HepG2 (cell line): Measurements from ENCODE around the gene ANKS4B. TPM values are rescaled to one million over a fixed set of nuclear protein-coding genes. Genes with fewer than 3 reads are reported as not detected.

Source experiments
- CC2D1A ChIP-seq: sonication (generic); formaldehyde crosslinking; IDR thresholded peaks from 2 replicates; pipeline ENCODE4 v1.8.1; 2023; ENCODE audit warnings: mild to moderate bottlenecking, missing genetic modification reagents
- CHCHD3 ChIP-seq: sonication (generic); formaldehyde crosslinking; IDR thresholded peaks from 2 replicates; pipeline ENCODE4 v1.8.0; 2022; ENCODE audit warnings: mild to moderate bottlenecking, missing genetic modification reagents, moderate library complexity
- HOMEZ ChIP-seq: IDR thresholded peaks from 2 replicates; pipeline ENCODE4 v1.6.1; 2016; ENCODE audit warnings: low read depth
- JDP2 ChIP-seq: sonication (generic); formaldehyde crosslinking; IDR thresholded peaks from 2 replicates; pipeline ENCODE4 v1.8.1; 2022; ENCODE audit warnings: missing genetic modification reagents, borderline replicate concordance
- RBM39 ChIP-seq: fragments of 200-400 bp; formaldehyde crosslinking; IDR thresholded peaks from one replicate; pipeline ENCODE4 v1.6.1; 2018; ENCODE audit warnings: antibody characterized with exemption, mild to moderate bottlenecking, low read depth, low read length; ENCODE audit not compliant: poor library complexity, severe bottlenecking
- SOX13 ChIP-seq, 3 experiments: fragments of 450-650 bp in 1 of 3; sonication (generic) in 1 of 3; formaldehyde crosslinking in 1 of 3; IDR thresholded peaks in 2 of 3; conservative IDR thresholded peaks in 1 of 3; 2 replicates each; pipeline versions ENCODE4 v1.5.0 to v1.6.1; 2016 to 2020; ENCODE audit warnings: antibody characterized with exemption in 1 of 3, mild to moderate bottlenecking in 1 of 3, missing compliant biosample characterization in 1 of 3, missing genetic modification reagents in 1 of 3, moderate library complexity in 1 of 3
- SP4 ChIP-seq: sonication (generic); formaldehyde crosslinking; IDR thresholded peaks from 2 replicates; pipeline ENCODE4 v1.8.1; 2023; ENCODE audit warnings: mild to moderate bottlenecking, missing genetic modification reagents
- TBP ChIP-seq: sonication (generic); formaldehyde crosslinking; IDR thresholded peaks from 2 replicates; pipeline ENCODE4 v1.5.0; 2020; ENCODE audit warnings: missing genetic modification reagents
- TCF7L2 ChIP-seq: IDR thresholded peaks from 2 replicates; pipeline ENCODE4 v1.6.1; 2011; ENCODE audit warnings: mild to moderate bottlenecking, low read depth, low read length, moderate library complexity
- ZBED4 ChIP-seq: sonication (generic); formaldehyde crosslinking; IDR thresholded peaks from 2 replicates; pipeline ENCODE4 v1.4.0; 2020; ENCODE audit warnings: missing genetic modification reagents, borderline replicate concordance
- ZFP36L1 ChIP-seq: sonication (generic); formaldehyde crosslinking; IDR thresholded peaks from 2 replicates; pipeline ENCODE4 v1.8.0; 2022; ENCODE audit warnings: mild to moderate bottlenecking, missing genetic modification reagents, moderate library complexity
- ZFP62 ChIP-seq: sonication (generic); formaldehyde crosslinking; IDR thresholded peaks from 2 replicates; pipeline ENCODE4 v1.4.0; 2020; ENCODE audit warnings: missing genetic modification reagents
- ZNF101 ChIP-seq: sonication (generic); formaldehyde crosslinking; IDR thresholded peaks from 2 replicates; pipeline ENCODE4 v1.4.0; 2020; ENCODE audit warnings: mild to moderate bottlenecking, low read depth, missing genetic modification reagents, borderline replicate concordance
- ZNF333 ChIP-seq: sonication (generic); formaldehyde crosslinking; IDR thresholded peaks from 2 replicates; pipeline ENCODE4 v1.4.0; 2020; ENCODE audit warnings: mild to moderate bottlenecking, missing genetic modification reagents, borderline replicate concordance
- ZNF546 ChIP-seq: sonication (generic); formaldehyde crosslinking; conservative IDR thresholded peaks from 2 replicates; pipeline ENCODE4 v1.8.1; 2023; ENCODE audit warnings: mild to moderate bottlenecking, missing genetic modification reagents
- ZNF569 ChIP-seq: sonication (generic); formaldehyde crosslinking; IDR thresholded peaks from 2 replicates; pipeline ENCODE4 v1.5.0; 2020; ENCODE audit warnings: mild to moderate bottlenecking, missing genetic modification reagents, moderate library complexity, borderline replicate concordance
- ZNF687 ChIP-seq: sonication (generic); formaldehyde crosslinking; IDR thresholded peaks from 2 replicates; pipeline ENCODE4 v1.5.1; 2020; ENCODE audit warnings: mild to moderate bottlenecking, missing genetic modification reagents, moderate library complexity
- ZNF749 ChIP-seq: sonication (generic); formaldehyde crosslinking; IDR thresholded peaks from 2 replicates; pipeline ENCODE4 v1.8.0; 2022; ENCODE audit warnings: mild to moderate bottlenecking, missing genetic modification reagents, moderate library complexity, borderline replicate concordance
- polyA plus RNA-seq, 8 experiments: library from polyadenylated mRNA; depleted of rRNA in 3 of 8; stranded (reverse) in 7 of 8; unstranded in 1 of 8; fragments of >200 nt; fragmentation: Illumina TruSeq in 4 of 8; extraction: Trizol in 4 of 8; gene quantifications; 2 replicates each; pipeline versions ENCODE4 v1.2.1 to v1.2.3, GENCODE V29; 2011 to 2016; ENCODE audit warnings: low read depth in 4 of 8, missing spikeins in 1 of 8, mixed read lengths in 1 of 8; ENCODE audit not compliant: insufficient read depth in 1 of 8
- total RNA-seq, 5 experiments: library from RNA; depleted of rRNA; stranded (reverse); fragments of >200 nt; fragmentation: Illumina TruSeq; extraction: Trizol; gene quantifications; 2 replicates each; pipeline ENCODE4 v1.2.3, GENCODE V29; 2016; ENCODE audit warnings: low read depth in 1 of 5

ANKS4B gene
- total and polyA plus RNA-seq, 2 of the 13 experiments (the other 11 are each of a cell fraction or from before 2014, with no cell fraction given) = 6.5 to 30.0 TPM

GRCh38 chr16:21222495-21223337, 10.8 kb upstream of the ANKS4B start (continued):
- TF ChIP-seq ZBED4 (CRISPR knock-in tag) = no peak
- no peak for TF ChIP-seq ZNF101 (CRISPR knock-in tag)
- no peak for TF ChIP-seq ZFP62 (CRISPR knock-in tag)
- TF ChIP-seq SP4 (CRISPR knock-in tag) = no peak
- TF ChIP-seq JDP2 (CRISPR knock-in tag) = no peak
- no peak for TF ChIP-seq SOX13 (IDR thresholded peaks at IDR 0.05)
- peak in 1 of 2 experiments; percentile 86; a peak in 2 of 4 replicates for TF ChIP-seq SOX13 (CRISPR knock-in tag; conservative IDR thresholded peaks at IDR 0.05 in 1 of 2, IDR thresholded peaks at IDR 0.05 in 1 of 2)
- no peak for TF ChIP-seq HOMEZ
- no peak for TF ChIP-seq RBM39
- no peak for TF ChIP-seq CHCHD3 (CRISPR knock-in tag)
- no peak for TF ChIP-seq TCF7L2
- no peak for TF ChIP-seq ZNF749 (CRISPR knock-in tag)
- TF ChIP-seq ZNF546 (CRISPR knock-in tag) = no peak
- no peak for TF ChIP-seq TBP
- no peak for TF ChIP-seq ZNF569 (CRISPR knock-in tag)
- TF ChIP-seq ZNF687 (CRISPR knock-in tag) = no peak
- no peak for TF ChIP-seq CC2D1A (CRISPR knock-in tag)
- 0 out of 2 replicates have a peak, but pooled peaks have one; percentile 54 for TF ChIP-seq ZFP36L1 (CRISPR knock-in tag)
- TF ChIP-seq ZNF333 (CRISPR knock-in tag) = no peak
